Transverse colon (tissue), 4 donors: ENCODE data around the gene DEPDC4. TPM values are rescaled to one million over a fixed set of nuclear protein-coding genes. Genes with fewer than 3 reads are reported as not detected.
A peak's percentile ranks its signal among the peaks of the same experiment; 100 is the strongest.

Experiments used
- DNase-seq: peaks from one replicate; pipeline ENCODE4 v3.0.0-alpha.2; 2019
- H3K27ac ChIP-seq, 4 donors: fragments of 200-600 bp; sonication (generic); 2 replicates each; pipeline ENCODE4 v1.5.1; 2016 to 2018; ENCODE audit warnings: inconsistent platforms in 4 of 4
- H3K27me3 ChIP-seq: fragments of 200-600 bp; sonication (generic); 2 replicates; pipeline ENCODE4 v1.5.1; 2017; ENCODE audit warnings: inconsistent platforms
- H3K36me3 ChIP-seq, 4 donors: fragments of 200-600 bp; sonication (generic); 2 replicates each; pipeline ENCODE4 v1.5.1; 2017 to 2019; ENCODE audit warnings: inconsistent platforms in 4 of 4
- H3K4me1 ChIP-seq, 4 donors: fragments of 200-600 bp; sonication (generic); 2 replicates each; pipeline ENCODE4 v1.5.1; 2017 to 2020; ENCODE audit warnings: inconsistent platforms in 4 of 4
- H3K4me3 ChIP-seq, 4 donors: fragments of 200-600 bp; sonication (generic); 1 replicate in 1 of 4; 2 replicates in 3 of 4; pipeline versions ENCODE4 v1.5.1 to v1.6.1; 2017 to 2019; ENCODE audit warnings: inconsistent platforms in 4 of 4
- H3K9me3 ChIP-seq, 2 donors: fragments of 200-600 bp; sonication (generic); 2 replicates each; pipeline ENCODE4 v1.5.1; 2017 to 2019; ENCODE audit warnings: inconsistent platforms in 2 of 2
- EP300 ChIP-seq: sonication (generic); formaldehyde crosslinking; IDR thresholded peaks from one replicate; pipeline ENCODE4 v1.6.1; 2017; ENCODE audit warnings: antibody characterized with exemption, low read depth
- POLR2A ChIP-seq: fragments of 450-650 bp; IDR thresholded peaks from one replicate; pipeline ENCODE4 v1.6.1; 2016; ENCODE audit warnings: antibody characterized with exemption, mild to moderate bottlenecking, moderate library complexity
- POLR2AphosphoS5 ChIP-seq, 3 donors: sonication (generic); formaldehyde crosslinking; IDR thresholded peaks; one replicate each; pipeline ENCODE4 v1.6.1; 2016; ENCODE audit warnings: antibody characterized with exemption in 3 of 3
- WGBS, 2 donors: methylation state at CpG; one replicate each; pipeline ENCODE4 v1.1.5; 2018; ENCODE audit warnings: low coverage in 1 of 2; 5-methylcytosine and 5-hydroxymethylcytosine counted together
- in situ Hi-C, 4 donors: fragments of 200-750 bp; cut with MboI; loops; one replicate each; pipeline versions ENCODE4 v1.15.0 to v1.15.1; 2017; ENCODE audit warnings: low sequenced_read_pairs in 3 of 4, low pct_ligation_motif_present in 1 of 4, low pct_unique_long_range_greater_than_20kb in 1 of 4
- intact Hi-C: fragments of 100-400 bp; cut with DNase I; formaldehyde crosslinking; loops from one replicate; pipeline ENCODE4 v1.15.1; 2023; ENCODE audit warnings: low total_unique reads
- total RNA-seq, 4 donors: library from RNA; depleted of rRNA; stranded (reverse); fragments of >200 nt; gene quantifications; one replicate each; pipeline ENCODE4 v1.1.0, GENCODE V29; 2016
- TF ChIP-seq, protein P1 (sequence below), 5 experiments: fragments of 200-600 bp in 3 of 5; fragments of 450-650 bp in 2 of 5; sonication (generic) in 3 of 5; IDR thresholded peaks; 1 replicate in 2 of 5; 2 replicates in 3 of 5; pipeline ENCODE4 v1.5.1; 2016 to 2017; ENCODE audit warnings: antibody characterized with exemption in 5 of 5, inconsistent platforms in 3 of 5, mild to moderate bottlenecking in 2 of 5, moderate library complexity in 1 of 5

Gene DEPDC4
- total RNA-seq, 4 donors from 2014 or later = 0.55 to 1.00 (median 0.95) TPM; not detected in 1

DNA sequence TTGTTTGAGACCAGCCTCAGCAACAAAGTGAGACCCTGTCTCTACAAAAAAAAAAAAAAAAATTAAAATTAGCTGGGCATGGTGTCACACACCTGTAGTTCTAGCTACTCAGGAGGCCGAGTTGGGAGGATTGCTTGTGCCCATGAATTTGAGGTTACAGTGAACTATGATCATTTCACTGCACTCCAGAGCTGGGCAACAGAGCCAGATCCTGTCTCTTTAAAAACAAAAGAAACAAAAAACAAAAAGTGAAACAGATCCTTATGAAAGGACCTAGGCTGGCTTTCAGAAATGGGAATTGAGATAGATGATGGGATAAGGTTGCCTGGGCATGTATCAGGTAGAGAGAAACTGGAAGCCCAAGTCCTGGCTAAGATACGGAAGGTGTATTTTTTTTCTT is 52.4 kb downstream of the DEPDC4 start:
- WGBS, 2 donors = 94 to 100% methylated on average over 2 of the region's 2 CpGs
- TF ChIP-seq POLR2AphosphoS5 (IDR thresholded peaks at IDR 0.05) = no peak
- no peak for TF ChIP-seq POLR2A
- TF ChIP-seq EP300 = no peak
- TF ChIP-seq, protein P1, sequence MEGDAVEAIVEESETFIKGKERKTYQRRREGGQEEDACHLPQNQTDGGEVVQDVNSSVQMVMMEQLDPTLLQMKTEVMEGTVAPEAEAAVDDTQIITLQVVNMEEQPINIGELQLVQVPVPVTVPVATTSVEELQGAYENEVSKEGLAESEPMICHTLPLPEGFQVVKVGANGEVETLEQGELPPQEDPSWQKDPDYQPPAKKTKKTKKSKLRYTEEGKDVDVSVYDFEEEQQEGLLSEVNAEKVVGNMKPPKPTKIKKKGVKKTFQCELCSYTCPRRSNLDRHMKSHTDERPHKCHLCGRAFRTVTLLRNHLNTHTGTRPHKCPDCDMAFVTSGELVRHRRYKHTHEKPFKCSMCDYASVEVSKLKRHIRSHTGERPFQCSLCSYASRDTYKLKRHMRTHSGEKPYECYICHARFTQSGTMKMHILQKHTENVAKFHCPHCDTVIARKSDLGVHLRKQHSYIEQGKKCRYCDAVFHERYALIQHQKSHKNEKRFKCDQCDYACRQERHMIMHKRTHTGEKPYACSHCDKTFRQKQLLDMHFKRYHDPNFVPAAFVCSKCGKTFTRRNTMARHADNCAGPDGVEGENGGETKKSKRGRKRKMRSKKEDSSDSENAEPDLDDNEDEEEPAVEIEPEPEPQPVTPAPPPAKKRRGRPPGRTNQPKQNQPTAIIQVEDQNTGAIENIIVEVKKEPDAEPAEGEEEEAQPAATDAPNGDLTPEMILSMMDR (IDR thresholded peaks at IDR 0.05) = no peak
- Histone ChIP-seq H3K36me3 (peaks cover 0 to 45% (median 17%) of the 10 kb centered on the region in 4 donors), H3K4me3 (no peak overlapping the region), H3K4me1 (peaks cover 0 to 22% (median 2%) of the 10 kb centered on the region in 4 donors), H3K27ac (peak overlapping the region in 1 of 4 donors; percentile 2), H3K27me3 (no peaks in the 10 kb centered on the region), H3K9me3 (no peaks in the 10 kb centered on the region)
- in situ Hi-C loops (no loop called here), intact Hi-C loops (no loop called here)
- no peak for DNase-seq

DNA sequence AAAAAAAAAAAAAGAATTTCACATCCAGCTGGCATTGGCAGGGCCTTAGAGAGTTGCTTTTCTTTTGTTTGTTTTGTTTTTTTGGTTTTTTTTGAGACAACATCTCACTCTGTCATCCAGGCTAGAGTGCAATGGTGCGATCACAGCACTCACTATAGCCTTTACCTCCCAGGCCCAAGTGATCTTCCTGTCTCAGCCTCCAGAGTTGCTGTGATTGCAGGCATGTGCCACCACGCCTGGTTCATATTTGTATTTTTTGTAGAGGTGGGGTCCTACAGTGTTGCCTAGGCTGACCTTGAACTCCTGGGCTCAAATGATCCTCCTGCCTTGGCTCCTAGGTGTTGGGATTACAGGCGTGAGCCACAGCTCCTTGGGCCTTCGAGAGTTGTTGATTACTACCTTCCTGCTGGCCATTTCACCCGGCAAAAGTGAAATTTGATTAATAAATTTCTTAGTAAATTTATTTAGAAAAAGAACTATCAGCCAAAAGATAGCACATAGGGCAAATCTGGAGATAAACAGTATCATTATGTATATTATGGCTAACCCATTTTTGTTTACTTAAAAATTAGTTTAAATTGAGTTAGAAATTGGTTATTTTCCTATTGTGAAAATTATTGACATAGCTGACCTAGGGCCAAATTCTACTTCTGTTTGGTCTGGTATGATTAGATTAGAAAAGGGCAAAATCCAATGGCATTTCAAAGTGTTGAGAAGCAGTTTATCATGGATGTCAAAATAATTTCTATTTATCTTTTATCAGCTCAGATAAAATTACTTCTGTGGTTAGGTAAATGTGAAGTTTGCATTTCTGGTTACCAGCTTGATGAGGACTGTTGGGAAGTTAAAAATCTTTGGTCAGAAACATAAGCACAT is 53.6 kb downstream of the DEPDC4 start:
- WGBS, 2 donors = 91 to 95% methylated on average over 5 of the region's 5 CpGs
- in situ Hi-C loops (no loop called here), intact Hi-C loops (no loop called here)
- Histone ChIP-seq H3K27ac (no peak overlapping the region), H3K9me3 (no peaks in the 10 kb centered on the region), H3K27me3 (no peaks in the 10 kb centered on the region), H3K36me3 (peaks cover 0 to 46% (median 21%) of the 10 kb centered on the region in 4 donors), H3K4me3 (no peak overlapping the region), H3K4me1 (peaks cover 0 to 22% (median 2%) of the 10 kb centered on the region in 4 donors)
- DNase-seq = no peak
- TF ChIP-seq EP300 (no peak), POLR2AphosphoS5 (IDR thresholded peaks at IDR 0.05) (no peak), POLR2A (no peak)
- TF ChIP-seq, protein P1 (IDR thresholded peaks at IDR 0.05) = no peak

DNA sequence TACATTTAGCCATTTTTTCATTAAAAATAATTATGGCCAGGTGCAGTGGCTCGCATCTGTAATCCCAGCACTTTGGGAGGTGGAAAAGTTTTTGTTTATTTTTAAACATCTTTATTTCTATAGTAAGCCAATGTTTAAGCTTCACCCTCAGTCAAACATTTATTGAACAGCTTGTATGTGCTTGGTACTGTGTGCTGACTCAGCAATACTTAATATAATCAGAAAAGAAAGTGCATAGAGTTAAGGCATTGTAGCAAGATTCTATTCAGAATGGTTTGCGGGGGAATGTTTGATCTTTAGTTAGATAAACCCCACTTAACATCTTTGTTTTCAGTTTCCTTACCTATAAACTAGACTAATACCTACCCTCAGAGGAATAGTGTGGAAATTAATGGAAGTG is 55.2 kb downstream of the DEPDC4 start:
- H3K27ac ChIP-seq = no peak overlapping the region
- no peaks in the 10 kb centered on the region for H3K27me3 ChIP-seq
- no peaks in the 10 kb centered on the region for H3K9me3 ChIP-seq
- in situ Hi-C loops = no loop called here
- intact Hi-C loops = no loop called here
- peaks cover 0 to 22% (median 2%) of the 10 kb centered on the region in 4 donors for H3K4me1 ChIP-seq
- WGBS, 2 donors = 98 to 100% methylated on average over 2 of the region's 2 CpGs
- TF ChIP-seq, protein P1 (IDR thresholded peaks at IDR 0.05) = no peak
- TF ChIP-seq EP300 = no peak
- TF ChIP-seq POLR2AphosphoS5 (IDR thresholded peaks at IDR 0.05) = no peak
- no peak for TF ChIP-seq POLR2A
- no peak for DNase-seq
- H3K4me3 ChIP-seq = no peak overlapping the region
- peaks cover 0 to 56% (median 25%) of the 10 kb centered on the region in 4 donors for H3K36me3 ChIP-seq

DNA sequence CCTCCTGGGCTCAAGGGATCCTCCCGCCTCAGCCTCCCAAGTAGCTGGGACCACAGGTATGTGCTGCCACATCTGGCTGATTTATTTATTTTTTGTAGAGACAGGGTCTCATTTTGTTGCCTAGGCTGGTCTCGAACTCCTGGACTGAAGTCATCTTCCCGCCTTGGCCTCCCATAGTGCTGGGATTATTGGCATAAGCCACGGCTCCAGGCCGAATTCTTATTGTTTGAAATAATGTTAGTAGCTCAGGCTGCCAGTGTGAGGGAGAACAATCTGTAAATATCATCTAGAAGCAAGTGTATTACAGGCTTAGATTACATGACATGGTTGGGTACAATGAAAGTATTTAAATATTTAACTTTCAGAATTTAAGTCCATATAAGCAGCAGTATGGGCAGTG is 58.0 kb downstream of the DEPDC4 start:
- 87 to 98% methylated on average over 3 to 5 of the region's 5 CpGs for WGBS, 2 donors
- in situ Hi-C loops = no loop called here

More for the DNA sequence above, 58.0 kb downstream of the DEPDC4 start:
- intact Hi-C loops = loop anchor here (5.0 kb wide), 1 partner anchor 643 kb away; no protein-coding TSS in a partner anchor
- TF ChIP-seq EP300 = no peak
- TF ChIP-seq, protein P1 (IDR thresholded peaks at IDR 0.05) = no peak
- TF ChIP-seq POLR2AphosphoS5 (IDR thresholded peaks at IDR 0.05) = no peak
- no peak for TF ChIP-seq POLR2A
- DNase-seq = no peak
- H3K27me3 ChIP-seq = no peaks in the 10 kb centered on the region
- no peak overlapping the region for H3K27ac ChIP-seq
- H3K9me3 ChIP-seq = no peaks in the 10 kb centered on the region
- no peak overlapping the region for H3K4me3 ChIP-seq
- peaks cover 0 to 74% (median 25%) of the 10 kb centered on the region in 4 donors for H3K36me3 ChIP-seq
- H3K4me1 ChIP-seq = no peaks in the 10 kb centered on the region
